ENCODE data around the gene AP1M2.

The AP1M2 gene

DNA sequence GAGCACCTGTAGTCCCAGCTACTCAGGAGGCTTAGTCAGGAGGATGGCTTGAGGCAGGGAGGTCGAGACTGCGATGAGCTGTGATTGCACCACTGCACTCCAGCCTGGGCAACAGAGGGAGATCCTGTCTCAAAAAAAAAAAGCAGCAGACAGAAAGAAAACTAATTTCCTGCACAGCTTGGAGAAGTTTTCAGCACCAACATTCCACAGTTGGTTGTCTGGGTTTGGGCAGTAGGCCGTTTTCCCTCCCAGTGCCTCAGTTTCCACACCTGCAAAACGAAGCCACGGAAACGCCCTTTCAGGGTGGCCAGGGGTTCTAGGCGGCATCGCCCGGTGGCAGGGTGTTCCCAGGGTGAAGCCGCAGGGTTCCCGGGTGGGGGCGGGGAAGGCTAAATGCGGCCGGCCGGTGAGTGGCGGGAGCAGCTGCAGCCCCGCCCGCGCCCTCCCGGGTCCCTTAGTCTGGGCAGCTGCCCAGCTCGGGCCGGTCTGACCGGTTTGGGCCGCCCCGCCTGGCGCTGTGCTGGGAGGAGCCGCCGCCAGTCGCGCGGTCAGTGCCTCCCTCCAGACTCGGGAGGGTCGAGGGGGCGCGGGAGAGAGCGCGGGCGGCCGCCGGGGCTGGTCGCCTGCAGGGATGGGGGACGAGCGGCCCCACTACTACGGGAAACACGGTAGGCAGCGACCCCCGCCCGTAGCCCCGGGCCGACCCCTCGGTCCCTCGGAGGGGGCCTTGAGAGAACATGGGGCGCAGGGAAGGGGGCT, 38.1 kb upstream of the AP1M2 start, which contains the start of gene SLC44A2:
Gene SLC44A2 (plus strand): TSS at position 551 of the 759 bp plus-strand sequence. CDS start 81 bp downstream, at position 632.
- DNase-seq (ENCODE audit: low spot score) = peak; percentile 83
- TF ChIP-seq, protein P1, sequence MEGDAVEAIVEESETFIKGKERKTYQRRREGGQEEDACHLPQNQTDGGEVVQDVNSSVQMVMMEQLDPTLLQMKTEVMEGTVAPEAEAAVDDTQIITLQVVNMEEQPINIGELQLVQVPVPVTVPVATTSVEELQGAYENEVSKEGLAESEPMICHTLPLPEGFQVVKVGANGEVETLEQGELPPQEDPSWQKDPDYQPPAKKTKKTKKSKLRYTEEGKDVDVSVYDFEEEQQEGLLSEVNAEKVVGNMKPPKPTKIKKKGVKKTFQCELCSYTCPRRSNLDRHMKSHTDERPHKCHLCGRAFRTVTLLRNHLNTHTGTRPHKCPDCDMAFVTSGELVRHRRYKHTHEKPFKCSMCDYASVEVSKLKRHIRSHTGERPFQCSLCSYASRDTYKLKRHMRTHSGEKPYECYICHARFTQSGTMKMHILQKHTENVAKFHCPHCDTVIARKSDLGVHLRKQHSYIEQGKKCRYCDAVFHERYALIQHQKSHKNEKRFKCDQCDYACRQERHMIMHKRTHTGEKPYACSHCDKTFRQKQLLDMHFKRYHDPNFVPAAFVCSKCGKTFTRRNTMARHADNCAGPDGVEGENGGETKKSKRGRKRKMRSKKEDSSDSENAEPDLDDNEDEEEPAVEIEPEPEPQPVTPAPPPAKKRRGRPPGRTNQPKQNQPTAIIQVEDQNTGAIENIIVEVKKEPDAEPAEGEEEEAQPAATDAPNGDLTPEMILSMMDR (IDR thresholded peaks at IDR 0.05) = no peak
- peak within 1 kb of the TSS; percentile 81 for H3K4me3 ChIP-seq
- peak within 1 kb of the TSS; percentile 77 to 91 for H3K27ac ChIP-seq

DNA sequence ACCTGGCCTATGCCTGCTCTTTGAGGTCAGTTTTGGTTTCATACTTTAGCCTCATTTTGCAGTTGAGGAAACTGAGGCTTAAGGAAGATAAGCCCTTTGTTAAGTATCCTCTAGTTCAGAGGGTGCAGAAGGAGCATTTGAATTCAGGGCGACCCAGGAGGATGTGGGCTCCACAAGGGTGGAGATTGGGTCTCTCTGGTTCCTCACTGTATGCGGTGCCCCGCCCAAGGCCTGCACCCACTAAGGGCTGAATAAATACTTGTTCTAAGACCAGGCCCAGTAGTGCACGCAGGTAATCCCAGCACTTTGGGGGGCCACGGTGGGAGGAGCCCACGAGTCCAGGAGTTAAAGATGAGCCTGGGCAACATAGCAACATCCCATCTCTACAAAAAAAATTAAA, 37.5 kb upstream of the AP1M2 start:
- Histone ChIP-seq H3K27ac (peak overlapping the region in 1 of 2 donors; percentile 91), H3K4me3 (peak overlapping the region; percentile 81)
- no peak for DNase-seq (ENCODE audit: low spot score)
- TF ChIP-seq, protein P1 (IDR thresholded peaks at IDR 0.05) = no peak

DNA sequence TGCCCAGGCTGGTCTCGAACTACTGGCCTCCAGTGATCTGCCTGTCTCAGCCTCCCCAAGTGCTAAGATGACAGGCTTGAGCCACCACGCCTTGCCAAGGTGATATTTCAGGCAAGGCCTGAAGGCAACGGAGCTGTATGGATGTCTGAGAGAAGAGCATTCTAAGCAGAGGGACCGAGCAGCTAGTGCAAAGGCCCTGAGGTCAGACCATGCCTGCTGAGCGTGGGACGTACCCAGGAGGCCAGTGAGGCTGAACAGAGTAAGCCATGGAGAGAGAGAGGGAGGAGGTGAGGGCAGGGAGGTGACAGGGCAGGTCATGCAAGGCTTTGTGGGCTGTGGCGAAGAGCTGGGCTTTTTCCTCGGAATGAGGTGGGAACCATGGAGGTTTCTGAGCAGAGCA, 34.9 kb upstream of the AP1M2 start:
- DNase-seq (ENCODE audit: low spot score) = no peak
- H3K4me3 ChIP-seq = no peak overlapping the region
- no peak overlapping the region for H3K27ac ChIP-seq
- TF ChIP-seq, protein P1 (IDR thresholded peaks at IDR 0.05) = no peak

DNA sequence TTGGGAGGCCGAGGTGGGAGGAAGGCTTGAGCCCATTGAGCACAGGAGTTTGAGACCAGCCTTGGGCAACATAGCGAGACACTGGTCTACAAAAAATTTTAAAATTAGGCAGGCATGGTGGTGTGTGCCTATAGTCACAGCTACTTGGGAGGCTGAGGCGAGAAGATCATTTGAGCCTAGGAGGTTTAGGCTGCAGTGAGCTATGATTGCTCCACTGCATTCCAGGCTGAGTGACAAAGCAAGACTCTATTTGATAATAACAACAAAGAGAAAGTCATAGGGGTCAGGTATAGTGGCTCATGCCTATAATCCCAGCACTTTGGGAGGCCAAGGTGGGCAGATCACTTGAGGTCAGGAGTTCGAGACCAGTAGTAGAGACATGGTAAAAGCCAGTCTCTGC, 33.7 kb upstream of the AP1M2 start:
- Histone ChIP-seq H3K27ac (no peak overlapping the region), H3K4me3 (no peak overlapping the region)
- DNase-seq (ENCODE audit: low spot score) = no peak
- TF ChIP-seq, protein P1 (IDR thresholded peaks at IDR 0.05) = no peak

DNA sequence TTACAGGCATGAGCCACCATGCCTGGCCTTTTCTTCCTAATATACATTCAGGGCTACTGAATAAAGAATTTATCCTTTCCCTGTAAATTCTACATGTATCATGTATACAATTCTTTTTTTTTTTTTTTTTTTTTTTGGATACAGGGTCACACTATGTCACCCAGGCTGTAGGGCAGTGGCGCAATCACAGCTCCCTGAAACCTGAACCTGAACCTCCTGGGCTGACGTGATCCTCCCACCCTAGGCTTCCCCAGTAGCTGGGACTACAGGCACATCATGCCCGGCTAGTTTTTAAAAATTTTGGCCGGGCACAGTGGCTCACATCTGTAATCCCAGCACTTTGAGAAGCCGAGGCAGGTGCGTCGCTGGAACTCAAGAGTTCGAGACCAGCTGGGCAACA, 31.7 kb upstream of the AP1M2 start:
- Histone ChIP-seq H3K4me3 (no peak overlapping the region), H3K27ac (no peak overlapping the region)
- TF ChIP-seq, protein P1 (IDR thresholded peaks at IDR 0.05) = no peak
- DNase-seq (ENCODE audit: low spot score) = no peak

DNA sequence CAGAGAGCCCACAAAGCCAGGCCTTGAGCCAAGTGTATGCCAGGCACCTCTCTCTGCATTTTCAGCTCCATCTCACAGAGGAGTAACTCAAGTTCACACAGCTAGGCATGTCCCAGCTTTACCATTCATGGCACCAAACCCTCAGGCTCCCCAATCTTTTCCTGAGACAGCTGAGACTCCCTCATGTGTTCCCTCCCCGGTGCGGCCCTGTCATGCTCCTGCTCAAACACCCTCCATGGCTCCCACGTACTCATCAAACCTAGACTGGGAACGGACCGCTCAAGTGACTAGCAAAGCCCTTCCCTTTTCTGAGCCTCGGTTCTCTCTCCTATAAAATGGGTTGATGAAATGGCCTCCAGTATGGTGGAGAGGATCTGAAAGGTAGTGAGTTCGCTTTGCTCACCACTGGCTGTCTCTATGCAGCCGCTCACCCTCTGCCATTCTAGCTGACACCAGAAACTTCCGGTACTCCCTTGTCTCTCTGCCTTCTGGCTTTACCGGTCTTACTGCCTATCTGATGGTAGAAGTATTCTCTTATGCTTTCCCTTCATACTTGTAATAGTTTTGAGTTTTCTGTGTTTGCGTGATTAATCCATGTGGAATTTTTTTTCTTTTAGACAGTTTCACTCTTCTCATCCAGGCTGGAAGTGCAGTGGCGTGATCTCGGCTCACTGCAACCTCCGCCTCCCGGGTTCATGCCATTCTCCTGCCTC, 30.5 kb upstream of the AP1M2 start:
- no peak overlapping the region for H3K4me3 ChIP-seq
- peak overlapping the region in 1 of 2 donors; percentile 60 for H3K27ac ChIP-seq
- TF ChIP-seq, protein P1 (IDR thresholded peaks at IDR 0.05) = no peak
- no peak for DNase-seq (ENCODE audit: low spot score)

Measured in coronary artery (tissue), 2 donors.